PC-3 (cell line): ENCODE measurements around the gene TPCN2. TPM values are rescaled to one million over a fixed set of nuclear protein-coding genes. Genes with fewer than 3 reads are reported as not detected.

Source experiments
- ATAC-seq: fragments of 200-7000 bp; cut with Tn5 transposase; 2 replicates; pipeline ENCODE4 v1.9.1; 2020; ENCODE audit warnings: mild to moderate bottlenecking, moderate library complexity
- BruUV-seq: library from RNA; stranded (reverse); fragments of 400-500 nt; replicated peaks from 2 replicates; lab custom pipeline; 2021; lab: Mats Ljungman, UMichigan
- CTCF ChIA-PET: fragments of 300-600 bp; sonication (Branson Sonifier 250); formaldehyde crosslinking; loops from one replicate; lab custom pipeline; 2022; ENCODE audit warnings: antibody characterized with exemption; lab: Charles Lee
- POLR2A ChIA-PET: fragments of 300-600 bp; sonication (Branson Sonifier 250); formaldehyde crosslinking; loops from one replicate; lab custom pipeline; 2022; ENCODE audit warnings: antibody characterized with exemption; ENCODE audit not compliant: unreplicated experiment; lab: Charles Lee
- DNase-seq: peaks from one replicate; pipeline ENCODE4 v3.0.0-alpha.2; 2015
- H2AFZ ChIP-seq: fragments of 300-600 bp; sonication (generic); 2 replicates; pipeline ENCODE4 v1.6.0; 2016; ENCODE audit warnings: antibody characterized with exemption, low read length
- H3F3A ChIP-seq: fragments of 300-600 bp; sonication (generic); one replicate; pipeline ENCODE4 v1.6.0; 2017; ENCODE audit warnings: antibody characterized with exemption, low read length, control low read depth, mild to moderate bottlenecking; ENCODE audit not compliant: unreplicated experiment
- H3K27ac ChIP-seq: fragments of 300-600 bp; sonication (generic); 2 replicates; pipeline ENCODE4 v1.5.1; 2016; ENCODE audit warnings: mild to moderate bottlenecking, low read length
- H3K27me3 ChIP-seq: fragments of 300-600 bp; sonication (generic); 2 replicates; pipeline ENCODE4 v1.6.1; 2016; ENCODE audit warnings: low read length, mixed read lengths
- H3K36me3 ChIP-seq: fragments of 300-600 bp; sonication (generic); 2 replicates; pipeline ENCODE4 v1.6.1; 2016; ENCODE audit warnings: low read depth, mixed run types, low read length, mixed read lengths
- H3K4me1 ChIP-seq: fragments of 300-600 bp; sonication (generic); 2 replicates; pipeline ENCODE4 v1.5.1; 2016; ENCODE audit warnings: low read length; ENCODE audit not compliant: insufficient read depth
- H3K4me2 ChIP-seq: fragments of 300-600 bp; sonication (generic); 2 replicates; pipeline ENCODE4 v1.6.0; 2016; ENCODE audit warnings: low read length
- H3K4me3 ChIP-seq: fragments of 300-600 bp; sonication (generic); 2 replicates; pipeline ENCODE4 v1.5.1; 2016; ENCODE audit warnings: mild to moderate bottlenecking, low read length, mixed read lengths
- H3K79me2 ChIP-seq: fragments of 300-600 bp; sonication (generic); 2 replicates; pipeline ENCODE4 v1.6.1; 2017; ENCODE audit warnings: low read length, mixed read lengths
- H3K9ac ChIP-seq: fragments of 300-600 bp; sonication (generic); 2 replicates; pipeline ENCODE4 v1.6.0; 2016; ENCODE audit warnings: mild to moderate bottlenecking, low read length
- H3K9me2 ChIP-seq: fragments of 300-600 bp; sonication (generic); replicated peaks from 2 replicates; pipeline ENCODE4 v1.6.1; 2016; ENCODE audit warnings: mixed run types, low read length, mixed read lengths
- H3K9me3 ChIP-seq: fragments of 300-600 bp; sonication (generic); 2 replicates; pipeline ENCODE4 v1.6.1; 2016; ENCODE audit warnings: low read length, mixed read lengths
- H4K20me1 ChIP-seq: fragments of 300-600 bp; sonication (generic); 2 replicates; pipeline ENCODE4 v1.6.1; 2016; ENCODE audit warnings: low read length, mixed read lengths
- EZH2 ChIP-seq: fragments of 300-600 bp; sonication (generic); IDR thresholded peaks from one replicate; pipeline ENCODE4 v1.6.1; 2017; ENCODE audit warnings: antibody characterized with exemption, mild to moderate bottlenecking, low read length; ENCODE audit not compliant: unreplicated experiment
- EZH2phosphoT487 ChIP-seq: fragments of 300-600 bp; sonication (generic); IDR thresholded peaks from 2 replicates; pipeline ENCODE4 v1.6.1; 2018; ENCODE audit warnings: mild to moderate bottlenecking, antibody characterized with exemption, low read length, borderline replicate concordance
- intact Hi-C: fragments of 100-400 bp; cut with micrococcal nuclease; formaldehyde crosslinking; loops from 2 replicates; pipeline ENCODE4 v1.9.0; 2023
- total RNA-seq: library from RNA; depleted of rRNA; stranded (reverse); fragments of >200 nt; gene quantifications from 2 replicates; pipeline ENCODE4 v1.2.3, GENCODE V29; 2014
- TF ChIP-seq, protein P1 (sequence below): fragments of 300-600 bp; sonication (generic); conservative IDR thresholded peaks from 2 replicates; pipeline ENCODE4 v1.5.1; 2017; ENCODE audit warnings: antibody characterized with exemption, low read depth, mild to moderate bottlenecking, low read length

TPCN2 gene
- total RNA-seq, 1 experiment from 2014 or later: 13.0 TPM

- Histone ChIP-seq H3K4me3 (no peak overlapping the region), H3K4me2 (no peak overlapping the region), H3K4me1 (peaks cover 6% of the 10 kb centered on the region; the same call in 1 of the 2 replicates), H3K9me3 (no peaks in the 10 kb centered on the region), H4K20me1 (no peaks in the 10 kb centered on the region), H3K27ac (no peak overlapping the region), H3K36me3 (peaks cover 11% of the 10 kb centered on the region; the same call in 1 of the 2 replicates), H3F3A (no peaks in the 10 kb centered on the region), H3K9ac (no peak overlapping the region), H2AFZ (no peak overlapping the region), H3K27me3 (no peaks in the 10 kb centered on the region), H3K79me2 (no peaks in the 10 kb centered on the region), H3K9me2 (no peaks in the 10 kb centered on the region)
- no peak for DNase-seq
- no TSS peak for BruUV-seq
- POLR2A ChIA-PET: no interaction called here
- no peak for TF ChIP-seq EZH2phosphoT487
- TF ChIP-seq, protein P1, sequence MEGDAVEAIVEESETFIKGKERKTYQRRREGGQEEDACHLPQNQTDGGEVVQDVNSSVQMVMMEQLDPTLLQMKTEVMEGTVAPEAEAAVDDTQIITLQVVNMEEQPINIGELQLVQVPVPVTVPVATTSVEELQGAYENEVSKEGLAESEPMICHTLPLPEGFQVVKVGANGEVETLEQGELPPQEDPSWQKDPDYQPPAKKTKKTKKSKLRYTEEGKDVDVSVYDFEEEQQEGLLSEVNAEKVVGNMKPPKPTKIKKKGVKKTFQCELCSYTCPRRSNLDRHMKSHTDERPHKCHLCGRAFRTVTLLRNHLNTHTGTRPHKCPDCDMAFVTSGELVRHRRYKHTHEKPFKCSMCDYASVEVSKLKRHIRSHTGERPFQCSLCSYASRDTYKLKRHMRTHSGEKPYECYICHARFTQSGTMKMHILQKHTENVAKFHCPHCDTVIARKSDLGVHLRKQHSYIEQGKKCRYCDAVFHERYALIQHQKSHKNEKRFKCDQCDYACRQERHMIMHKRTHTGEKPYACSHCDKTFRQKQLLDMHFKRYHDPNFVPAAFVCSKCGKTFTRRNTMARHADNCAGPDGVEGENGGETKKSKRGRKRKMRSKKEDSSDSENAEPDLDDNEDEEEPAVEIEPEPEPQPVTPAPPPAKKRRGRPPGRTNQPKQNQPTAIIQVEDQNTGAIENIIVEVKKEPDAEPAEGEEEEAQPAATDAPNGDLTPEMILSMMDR: no peak
- TF ChIP-seq EZH2: no peak
- intact Hi-C loops: no loop called here
- ATAC-seq: no peak
- CTCF ChIA-PET: no interaction called here
Measured at GRCh38 chr11:69095300-69095699, 46.6 kb downstream of the TPCN2 start.

DNA sequence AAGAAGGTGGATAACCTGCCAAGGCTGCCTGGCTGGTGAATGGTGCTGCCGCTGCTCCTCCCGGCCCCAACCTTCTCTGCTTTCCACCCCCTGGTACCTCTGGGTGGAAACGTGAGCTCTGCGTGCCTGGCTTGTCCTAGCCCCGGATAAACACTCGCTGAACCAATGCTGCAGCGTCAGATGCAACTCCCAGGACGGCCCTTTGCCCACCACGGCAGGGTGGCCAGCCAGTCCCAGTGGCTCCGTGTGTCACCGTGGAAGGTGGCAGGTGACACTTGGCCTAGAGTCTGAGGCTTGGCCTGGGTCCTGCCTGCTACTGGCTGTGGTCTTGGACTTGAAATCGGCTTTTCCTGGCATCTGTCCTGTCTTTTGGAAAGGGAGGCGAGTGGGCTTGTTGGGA lies 47.7 kb downstream of the TPCN2 start:
- no peaks in the 10 kb centered on the region for H3K9me2 ChIP-seq
- no TSS peak for BruUV-seq
- H3K4me2 ChIP-seq: no peak overlapping the region
- H3K79me2 ChIP-seq: no peaks in the 10 kb centered on the region
- ChIA-PET CTCF (no interaction called here), POLR2A (no interaction called here)
- no peak overlapping the region for H3K27ac ChIP-seq
- ATAC-seq (no peak), DNase-seq (no peak)
- peaks cover 8% of the 10 kb centered on the region; the same call in 1 of the 2 replicates for H3K36me3 ChIP-seq
- no peaks in the 10 kb centered on the region for H3K27me3 ChIP-seq
- H2AFZ ChIP-seq: no peak overlapping the region
- no peak for TF ChIP-seq EZH2
- TF ChIP-seq, protein P1: no peak
- H3K9me3 ChIP-seq: no peaks in the 10 kb centered on the region
- intact Hi-C loops: no loop called here
- no peaks in the 10 kb centered on the region for H4K20me1 ChIP-seq
- no peak overlapping the region for H3K9ac ChIP-seq
- peaks cover 6% of the 10 kb centered on the region; the same call in 1 of the 2 replicates for H3K4me1 ChIP-seq
- no peaks in the 10 kb centered on the region for H3F3A ChIP-seq
- H3K4me3 ChIP-seq: no peak overlapping the region

GRCh38 chr11:69097263-69097662 lies 48.5 kb downstream of the TPCN2 start:
- POLR2A ChIA-PET: no interaction called here
- CTCF ChIA-PET: no interaction called here
- no peaks in the 10 kb centered on the region for H3K9me3 ChIP-seq
- H2AFZ ChIP-seq: no peak overlapping the region
- H3K27ac ChIP-seq: no peak overlapping the region
- H3K36me3 ChIP-seq: peaks cover 5% of the 10 kb centered on the region; the same call in 1 of the 2 replicates
- H3K4me1 ChIP-seq: peaks cover 10% of the 10 kb centered on the region
- H3K79me2 ChIP-seq: no peaks in the 10 kb centered on the region
- H3K4me3 ChIP-seq: no peak overlapping the region
- H3K27me3 ChIP-seq: no peaks in the 10 kb centered on the region
- no peak overlapping the region for H3K4me2 ChIP-seq
- H4K20me1 ChIP-seq: no peaks in the 10 kb centered on the region
- TF ChIP-seq EZH2phosphoT487: no peak
- TF ChIP-seq EZH2: no peak
- TF ChIP-seq, protein P1: no peak
- no peak for DNase-seq
- no peaks in the 10 kb centered on the region for H3F3A ChIP-seq
- ATAC-seq: no peak
- BruUV-seq: no TSS peak
- intact Hi-C loops: no loop called here
- no peak overlapping the region for H3K9ac ChIP-seq
- H3K9me2 ChIP-seq: no peaks in the 10 kb centered on the region
